Tibial artery (tissue), 4 donors: ENCODE data around the gene MLLT3.

ENCODE experiments used
- DNase-seq, 2 donors: peaks; one replicate each; pipeline ENCODE4 v3.0.0-alpha.2; 2019
- H3K27ac ChIP-seq, 2 donors: fragments of 200-600 bp; sonication (generic) in 1 of 2; 1 replicate in 1 of 2; 2 replicates in 1 of 2; pipeline ENCODE4 v1.5.1; 2018 to 2019; ENCODE audit warnings: mild to moderate bottlenecking in 1 of 2
- H3K27me3 ChIP-seq, 2 donors: fragments of 200-600 bp; sonication (generic) in 1 of 2; one replicate each; pipeline versions ENCODE4 v1.5.1 to v1.6.0; 2016 to 2019
- H3K36me3 ChIP-seq, 3 donors: fragments of 200-600 bp; sonication (generic) in 2 of 3; one replicate each; pipeline ENCODE4 v1.5.1; 2016 to 2019; ENCODE audit warnings: mild to moderate bottlenecking in 2 of 3
- H3K4me1 ChIP-seq, 4 donors: fragments of 200-600 bp; sonication (generic) in 2 of 4; 1 replicate in 3 of 4; 2 replicates in 1 of 4; pipeline ENCODE4 v1.5.1; 2016 to 2019
- H3K4me3 ChIP-seq, 2 donors: fragments of 200-600 bp; sonication (generic) in 1 of 2; 1 replicate in 1 of 2; 2 replicates in 1 of 2; pipeline ENCODE4 v1.5.1; 2018 to 2019; ENCODE audit warnings: mild to moderate bottlenecking in 2 of 2
- H3K9me3 ChIP-seq, 3 donors: fragments of 200-600 bp; sonication (generic) in 1 of 3; one replicate each; pipeline ENCODE4 v1.5.1; 2016 to 2019
- intact Hi-C: fragments of 100-400 bp; cut with DNase I; formaldehyde crosslinking; loops from one replicate; pipeline ENCODE4 v1.15.0; 2023; ENCODE audit warnings: low total_unique reads
- TF ChIP-seq, protein P1 (sequence below), 2 experiments: fragments of 200-600 bp in 1 of 2; fragments of 450-650 bp in 1 of 2; IDR thresholded peaks; one replicate each; pipeline ENCODE4 v1.5.1; 2017 to 2019; ENCODE audit warnings: antibody characterized with exemption in 2 of 2, mild to moderate bottlenecking in 1 of 2, moderate library complexity in 1 of 2

The MLLT3 gene

DNA sequence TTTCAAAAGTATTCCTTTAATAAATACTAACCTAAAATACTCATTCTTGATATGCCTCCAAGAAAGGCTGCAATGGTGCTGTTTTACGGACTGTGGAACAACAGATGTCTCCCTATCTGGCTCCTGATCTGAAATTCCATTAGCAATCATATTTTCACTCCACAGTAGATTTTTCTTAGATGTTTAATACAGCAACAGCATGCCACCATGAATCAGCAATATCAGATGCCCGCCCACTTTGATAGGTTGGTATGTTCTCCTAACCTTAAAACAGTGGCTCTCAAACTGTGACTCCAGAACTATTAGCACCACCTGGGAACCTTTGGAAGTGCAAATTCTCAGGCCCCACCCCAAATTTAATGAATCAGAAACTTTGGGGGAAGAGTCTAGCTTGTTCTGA, 110.2 kb downstream of the MLLT3 start:
- Histone ChIP-seq H3K27me3 (no peaks in the 10 kb centered on the region), H3K27ac (peak overlapping the region in 1 of 2 donors; percentile 28)
- intact Hi-C loops, result no loop called here

DNA sequence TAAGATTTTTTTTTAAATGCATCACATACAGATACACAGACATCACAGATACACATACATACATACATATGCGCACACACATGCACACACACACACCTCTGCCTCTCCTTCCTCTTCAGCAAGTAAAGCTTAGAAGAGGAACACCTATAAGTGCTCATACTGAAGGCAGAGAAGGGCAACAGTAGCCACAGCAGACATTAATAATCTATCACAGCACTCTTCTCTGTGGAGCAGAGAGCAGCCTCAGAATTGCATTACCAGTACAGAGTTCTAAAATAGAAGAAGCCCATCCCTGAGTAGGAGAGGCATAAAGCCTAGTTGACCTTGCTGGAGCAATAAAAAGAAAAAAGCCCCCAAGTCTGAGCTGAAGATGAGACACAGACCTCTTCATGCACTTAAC, 110.6 kb downstream of the MLLT3 start:
- no peaks in the 10 kb centered on the region for H3K9me3 ChIP-seq
- H3K27ac ChIP-seq, result peak overlapping the region in 1 of 2 donors; percentile 28
- no peak overlapping the region for H3K4me3 ChIP-seq
- intact Hi-C loops, result no loop called here
- H3K4me1 ChIP-seq, result peaks cover 0 to 24% (median 14%) of the 10 kb centered on the region in 4 donors
- H3K27me3 ChIP-seq, result no peaks in the 10 kb centered on the region
- H3K36me3 ChIP-seq, result no peaks in the 10 kb centered on the region
- TF ChIP-seq, protein P1, sequence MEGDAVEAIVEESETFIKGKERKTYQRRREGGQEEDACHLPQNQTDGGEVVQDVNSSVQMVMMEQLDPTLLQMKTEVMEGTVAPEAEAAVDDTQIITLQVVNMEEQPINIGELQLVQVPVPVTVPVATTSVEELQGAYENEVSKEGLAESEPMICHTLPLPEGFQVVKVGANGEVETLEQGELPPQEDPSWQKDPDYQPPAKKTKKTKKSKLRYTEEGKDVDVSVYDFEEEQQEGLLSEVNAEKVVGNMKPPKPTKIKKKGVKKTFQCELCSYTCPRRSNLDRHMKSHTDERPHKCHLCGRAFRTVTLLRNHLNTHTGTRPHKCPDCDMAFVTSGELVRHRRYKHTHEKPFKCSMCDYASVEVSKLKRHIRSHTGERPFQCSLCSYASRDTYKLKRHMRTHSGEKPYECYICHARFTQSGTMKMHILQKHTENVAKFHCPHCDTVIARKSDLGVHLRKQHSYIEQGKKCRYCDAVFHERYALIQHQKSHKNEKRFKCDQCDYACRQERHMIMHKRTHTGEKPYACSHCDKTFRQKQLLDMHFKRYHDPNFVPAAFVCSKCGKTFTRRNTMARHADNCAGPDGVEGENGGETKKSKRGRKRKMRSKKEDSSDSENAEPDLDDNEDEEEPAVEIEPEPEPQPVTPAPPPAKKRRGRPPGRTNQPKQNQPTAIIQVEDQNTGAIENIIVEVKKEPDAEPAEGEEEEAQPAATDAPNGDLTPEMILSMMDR (IDR thresholded peaks at IDR 0.05), result no peak
- no peak for DNase-seq

More for the DNA sequence above, 110.2 kb downstream of the MLLT3 start:
- Histone ChIP-seq H3K36me3 (no peaks in the 10 kb centered on the region), H3K4me1 (peaks cover 0 to 24% (median 14%) of the 10 kb centered on the region in 4 donors), H3K4me3 (no peak overlapping the region), H3K9me3 (no peaks in the 10 kb centered on the region)
- no peak for DNase-seq
- TF ChIP-seq, protein P1 (IDR thresholded peaks at IDR 0.05), result no peak

DNA sequence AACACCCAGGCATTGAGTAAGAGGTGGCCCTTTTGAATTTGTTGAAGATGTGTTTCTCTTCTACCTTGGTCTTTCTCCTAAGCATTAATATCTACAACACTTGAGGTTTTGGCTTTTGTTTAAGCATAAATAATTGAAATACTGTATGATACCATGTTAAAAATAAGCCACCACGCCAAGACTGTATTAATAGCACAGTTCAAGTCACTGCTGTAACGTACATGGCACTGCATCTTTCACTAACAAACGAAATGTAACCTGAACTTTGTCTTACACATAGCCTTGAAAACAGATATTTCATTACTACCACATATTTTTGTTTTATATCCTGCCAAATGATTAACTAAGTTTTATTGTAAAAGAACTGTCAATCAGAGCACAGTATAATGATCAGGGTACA, 112.8 kb downstream of the MLLT3 start:
- Histone ChIP-seq H3K9me3 (no peaks in the 10 kb centered on the region), H3K27me3 (no peaks in the 10 kb centered on the region), H3K4me1 (peaks cover 0 to 33% (median 17%) of the 10 kb centered on the region in 4 donors), H3K27ac (no peak overlapping the region), H3K4me3 (no peak overlapping the region), H3K36me3 (no peaks in the 10 kb centered on the region)
- TF ChIP-seq, protein P1 (IDR thresholded peaks at IDR 0.05), result no peak
- intact Hi-C loops, result no loop called here
- DNase-seq, result no peak

DNA sequence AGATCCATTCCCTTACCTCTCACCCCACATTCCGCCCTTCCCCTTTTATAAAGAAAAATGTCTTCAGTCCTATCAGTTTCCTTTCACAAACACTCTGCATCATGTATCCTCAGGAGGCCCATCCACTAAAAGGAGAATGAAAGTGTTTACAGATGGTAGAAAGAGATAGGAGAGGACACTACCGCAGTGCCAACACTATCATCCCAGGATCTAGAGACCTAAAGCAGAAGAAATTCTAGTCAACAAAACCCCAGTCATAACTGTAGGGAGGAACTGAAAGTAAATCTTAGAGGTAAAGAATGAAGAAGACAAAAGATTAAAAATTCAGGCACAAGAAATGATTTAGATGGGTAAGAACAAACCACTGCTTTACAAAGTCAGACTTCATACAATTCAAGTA, 114.1 kb downstream of the MLLT3 start:
- TF ChIP-seq, protein P1 (IDR thresholded peaks at IDR 0.05), result no peak
- H3K9me3 ChIP-seq, result no peaks in the 10 kb centered on the region
- intact Hi-C loops, result no loop called here
- H3K36me3 ChIP-seq, result no peaks in the 10 kb centered on the region
- DNase-seq, result no peak
- no peak overlapping the region for H3K4me3 ChIP-seq
- peaks cover 0 to 30% (median 16%) of the 10 kb centered on the region in 4 donors for H3K4me1 ChIP-seq
- H3K27me3 ChIP-seq, result no peaks in the 10 kb centered on the region
- no peak overlapping the region for H3K27ac ChIP-seq

DNA sequence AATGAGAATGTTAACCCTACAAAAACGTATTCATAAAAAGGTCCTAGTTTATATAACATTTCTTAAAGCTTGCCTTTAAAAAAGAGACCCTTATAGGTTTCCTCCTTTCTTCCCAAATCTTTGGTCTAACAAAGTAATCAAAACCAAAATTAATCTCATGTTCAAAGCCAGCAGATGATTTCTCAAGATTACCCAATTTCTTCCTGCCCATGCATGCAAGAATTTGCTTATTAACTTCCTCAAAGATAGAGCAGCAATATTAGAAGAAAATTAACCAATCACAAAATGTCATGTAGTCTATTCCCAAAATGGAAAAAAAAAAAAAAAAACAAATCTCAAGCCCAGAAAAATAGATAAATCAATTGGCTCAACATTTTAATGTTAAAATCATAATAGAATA, 114.9 kb downstream of the MLLT3 start:
- intact Hi-C loops, result no loop called here
- DNase-seq, result no peak
- Histone ChIP-seq H3K4me3 (no peak overlapping the region), H3K4me1 (peaks cover 0 to 23% (median 12%) of the 10 kb centered on the region in 4 donors), H3K27me3 (no peaks in the 10 kb centered on the region), H3K9me3 (no peaks in the 10 kb centered on the region), H3K36me3 (no peaks in the 10 kb centered on the region), H3K27ac (no peak overlapping the region)
- TF ChIP-seq, protein P1 (IDR thresholded peaks at IDR 0.05), result no peak
